GM21528 (cell line): ENCODE measurements around the gene AMER2.

Experiments used
- ATAC-seq: cut with Tn5 transposase; IDR thresholded peaks from one replicate; pipeline ENCODE4 v1.9.1; 2021; ENCODE audit warnings: mild to moderate bottlenecking, moderate library complexity; ENCODE audit not compliant: unreplicated experiment, low FRiP score

AMER2 gene

GRCh38 chr13:25171517-25172302, at the start of gene AMER2:
TSS of gene AMER2 (minus strand) at chr13:25172288. CDS start at chr13:25171619, 669 bp downstream.
- ATAC-seq, result no peak

DNA sequence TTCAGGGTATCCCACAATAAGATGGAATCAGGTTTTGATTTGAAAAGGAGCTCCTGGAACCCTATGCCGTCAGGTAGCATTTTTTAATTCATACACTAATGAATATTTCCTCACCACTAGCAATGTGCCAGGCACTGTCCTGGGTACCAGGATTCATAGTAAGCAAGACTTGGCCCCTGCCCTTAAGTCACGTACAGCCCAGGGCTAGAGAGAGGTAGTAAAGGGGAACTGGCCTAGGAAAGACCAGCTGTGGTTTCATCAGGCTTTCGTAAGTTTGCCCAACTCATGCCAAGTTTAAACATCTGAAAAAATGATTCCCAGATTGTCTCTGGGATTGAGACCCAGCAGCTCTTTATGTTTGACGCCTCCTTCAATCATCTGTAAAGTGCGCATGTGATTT, 45.9 kb upstream of the AMER2 start:
- ATAC-seq, result no peak

- no peak for ATAC-seq
Measured at GRCh38 chr13:25217023-25217885, 45.2 kb upstream of the AMER2 start.

DNA sequence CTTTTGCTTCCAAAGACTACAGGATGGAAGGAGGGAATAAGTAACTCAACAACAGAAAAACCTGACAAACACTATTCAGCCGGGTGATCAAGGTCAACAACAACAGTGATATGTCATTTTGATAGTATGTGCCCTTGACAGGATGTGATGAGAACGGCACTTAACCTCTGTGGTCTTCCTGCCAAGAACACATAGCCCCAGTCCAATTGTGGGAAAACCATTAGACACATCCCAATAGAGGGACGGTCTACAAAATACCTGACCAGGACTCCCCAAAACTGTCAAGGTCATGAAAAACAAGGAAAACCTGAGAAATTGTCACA, 43.1 kb upstream of the AMER2 start:
- ATAC-seq, result no peak

GRCh38 chr13:25214491-25215252, 42.6 kb upstream of the AMER2 start:
- no peak for ATAC-seq

- no peak for ATAC-seq
Measured at GRCh38 chr13:25213715-25214114, 41.6 kb upstream of the AMER2 start.

- ATAC-seq, result no peak
Measured at GRCh38 chr13:25210842-25211569, 38.9 kb upstream of the AMER2 start.

GRCh38 chr13:25207291-25207810, 35.3 kb upstream of the AMER2 start:
- ATAC-seq, result no peak

GRCh38 chr13:25204863-25205262, 32.8 kb upstream of the AMER2 start:
- ATAC-seq, result no peak

DNA sequence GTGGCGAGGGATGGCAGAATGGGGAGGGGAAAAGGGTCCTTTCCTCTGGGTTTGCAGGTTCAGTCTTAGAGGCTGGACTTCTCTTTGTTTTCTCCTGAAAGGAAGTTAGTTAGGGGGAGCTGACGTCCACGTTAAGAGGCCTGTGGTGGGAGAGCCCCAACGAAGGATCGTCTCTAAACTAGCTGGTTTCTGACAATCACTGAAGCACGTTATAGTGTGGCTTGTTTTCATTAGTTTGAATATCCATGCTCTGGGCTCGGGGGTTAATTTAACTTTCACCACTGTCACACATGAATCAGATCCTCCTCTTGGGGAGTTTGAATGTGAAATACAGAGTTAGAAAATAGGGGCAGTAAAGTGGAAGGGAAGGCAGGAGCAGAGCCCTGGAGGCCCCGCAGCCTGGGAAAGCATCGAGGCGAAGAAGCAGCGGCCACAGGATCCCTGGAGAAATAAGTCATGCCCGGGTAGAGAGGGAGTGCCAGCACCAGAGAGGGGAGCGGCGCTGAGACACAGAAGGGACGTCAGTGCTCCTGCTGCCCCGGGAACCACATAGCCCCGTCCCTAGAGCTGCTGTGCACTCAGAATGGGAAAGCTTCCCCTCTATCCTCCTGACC, 31.1 kb upstream of the AMER2 start:
- ATAC-seq, result no peak

GRCh38 chr13:25200783-25201182, 28.7 kb upstream of the AMER2 start:
- no peak for ATAC-seq

DNA sequence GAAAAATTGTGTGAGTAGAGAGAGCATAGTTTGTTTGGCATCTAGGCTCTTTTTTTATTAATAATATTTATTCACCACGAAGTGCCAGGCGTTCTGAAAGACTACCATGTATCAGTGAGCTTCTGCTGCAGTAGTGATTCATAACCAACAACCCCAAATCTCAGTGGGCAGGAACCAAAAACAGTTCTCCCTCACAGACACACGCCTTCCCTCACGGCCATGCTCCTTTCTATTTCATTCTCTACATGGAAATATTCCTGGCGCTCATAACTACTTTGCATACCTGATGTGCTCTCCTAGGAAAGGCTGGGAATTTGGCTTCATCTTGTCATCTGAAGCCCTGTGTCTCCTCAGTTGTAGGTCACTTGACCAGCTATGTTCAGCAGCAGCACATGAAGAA, 26.6 kb upstream of the AMER2 start:
- ATAC-seq, result no peak

- ATAC-seq, result no peak
Measured at GRCh38 chr13:25196971-25197370, 24.9 kb upstream of the AMER2 start.

DNA sequence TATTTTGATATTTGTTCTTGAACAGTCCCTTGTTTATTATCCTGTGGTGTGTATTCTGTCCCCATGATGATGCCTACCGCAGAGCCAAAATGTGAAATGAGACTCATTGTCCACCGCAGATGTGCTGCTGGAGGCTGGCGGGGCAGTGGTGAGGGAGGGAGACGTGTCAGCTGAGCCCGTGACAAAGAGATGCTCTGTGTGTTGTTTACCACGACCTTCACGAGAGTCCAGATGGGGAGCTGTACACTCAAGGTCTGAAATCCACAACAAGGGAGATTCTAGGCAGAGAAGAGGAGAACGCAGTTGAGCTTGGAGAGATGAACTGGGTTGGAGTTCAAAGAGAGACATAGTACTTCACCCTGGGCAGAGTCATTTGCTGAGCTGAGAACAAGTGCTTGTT, 20.8 kb upstream of the AMER2 start:
- no peak for ATAC-seq

DNA sequence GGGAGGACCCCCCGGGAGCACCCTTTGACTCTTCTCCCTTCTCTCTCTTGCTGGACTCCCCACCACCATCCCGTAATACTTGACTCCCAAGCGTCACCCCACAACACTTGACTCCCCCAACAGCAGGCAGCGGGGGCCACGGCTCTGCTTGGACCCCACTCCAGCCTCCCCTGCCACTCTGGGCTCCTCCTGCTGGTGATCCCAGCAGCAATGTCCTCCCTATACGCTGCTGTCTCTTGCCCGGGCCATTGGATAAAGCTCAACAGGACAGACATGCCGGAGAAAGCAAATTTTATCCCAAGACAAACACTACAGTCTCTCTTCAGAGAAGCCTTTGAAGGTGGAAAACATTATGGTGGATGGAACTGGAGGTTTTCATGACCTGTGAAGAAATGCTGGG, 20.4 kb upstream of the AMER2 start:
- ATAC-seq, result no peak

GRCh38 chr13:25192052-25192451, 20.0 kb upstream of the AMER2 start:
- no peak for ATAC-seq

DNA sequence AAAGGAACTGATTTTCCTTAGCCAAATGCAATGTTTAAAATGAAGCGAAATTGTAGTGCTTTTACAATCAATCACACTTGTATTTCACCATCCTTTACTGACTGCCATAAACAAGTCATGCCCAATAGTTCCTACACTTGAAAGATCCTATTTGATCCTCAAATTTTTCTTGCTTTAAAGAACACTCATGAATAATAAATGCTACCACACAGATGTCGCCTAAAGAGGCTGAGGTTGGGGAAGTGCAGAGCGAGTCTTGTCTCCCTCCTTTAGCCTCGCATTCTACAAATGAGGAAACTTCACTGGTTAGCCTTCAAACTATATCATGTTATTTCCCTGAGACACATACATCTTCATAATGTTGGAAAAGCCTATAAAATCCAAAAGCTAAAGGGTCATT, 18.7 kb upstream of the AMER2 start:
- ATAC-seq, result no peak

GRCh38 chr13:25190256-25190655, 18.2 kb upstream of the AMER2 start:
- no peak for ATAC-seq

DNA sequence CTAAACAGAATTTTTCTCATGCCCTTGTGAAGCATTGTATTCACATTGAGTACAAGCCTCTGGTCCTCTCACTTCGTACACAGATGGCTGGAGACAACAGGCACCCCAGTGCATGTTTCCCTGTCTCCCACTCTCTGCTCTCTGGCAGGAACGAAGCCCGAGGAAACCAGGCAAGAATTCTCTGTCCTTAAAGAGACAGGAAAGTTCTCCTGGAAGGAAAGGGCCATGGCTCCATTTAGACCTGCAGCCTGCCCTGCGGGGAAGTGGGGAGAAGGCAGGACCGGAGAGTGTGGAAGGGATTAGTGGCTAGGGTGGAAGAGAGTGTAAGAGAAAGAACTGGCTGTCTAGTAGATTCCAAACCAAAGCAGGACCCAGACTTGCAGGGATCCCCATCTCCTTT, 15.5 kb upstream of the AMER2 start:
- ATAC-seq, result no peak

- ATAC-seq, result no peak
Measured at GRCh38 chr13:25186187-25186586, 14.1 kb upstream of the AMER2 start.
